CD4-positive, alpha-beta T cell treated with Interleukin-6 at 100 ng/mL for 8 hours (primary cell): ENCODE results near the gene OR6C76.
"Not testable (repeated sequence)": the region's sequence is repeated elsewhere in the genome, so short reads cannot be mapped to it uniquely, and the experiment has no call there.

Experiments used
- DNase-seq: peaks from one replicate; pipeline ENCODE4 v3.0.0-alpha.2; 2020; ENCODE audit warnings: mixed read lengths, low spot score

OR6C76 gene

DNA sequence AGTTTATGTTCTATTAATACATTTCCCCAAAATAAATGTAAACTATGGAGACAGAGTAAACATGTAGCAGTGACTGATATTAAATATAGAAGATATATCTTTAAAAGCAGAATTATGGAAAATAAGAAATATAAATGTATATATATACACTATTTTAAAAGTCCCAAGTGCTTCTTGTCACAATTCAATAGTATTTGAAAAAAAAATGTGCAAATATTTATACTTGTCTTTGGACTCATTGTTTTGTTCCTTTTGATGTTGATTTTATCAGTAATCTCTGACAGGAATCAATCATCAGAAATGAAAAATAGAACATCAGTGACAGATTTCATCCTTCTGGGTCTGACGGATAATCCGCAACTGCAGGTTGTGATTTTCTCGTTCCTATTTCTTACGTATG lies at the start of gene OR6C76:
Gene OR6C76, plus strand, starts transcription at position 301 of the 400 bp plus-strand sequence. Its CDS starts 0 bp downstream, at position 301.
- no peak for DNase-seq

DNA sequence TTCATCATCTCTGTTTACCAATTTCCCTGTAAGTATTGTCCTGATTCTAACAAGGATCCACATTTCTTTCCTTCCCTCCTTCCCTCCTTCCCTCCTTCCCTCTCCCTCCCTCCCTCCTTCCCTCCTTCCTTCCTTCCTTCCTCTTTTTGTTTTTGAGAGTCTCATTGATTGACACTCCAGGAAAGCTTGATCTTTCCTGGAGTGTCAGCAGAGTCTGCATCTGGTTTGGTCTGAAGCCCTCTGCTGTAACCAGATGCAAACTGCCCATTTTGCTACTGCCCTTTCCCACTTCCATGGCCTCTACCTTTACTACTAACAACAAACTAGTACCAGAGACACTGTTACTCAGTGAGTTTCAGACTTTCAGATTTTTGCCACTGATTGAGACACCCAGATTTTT lies 40.2 kb upstream of the OR6C76 start:
- DNase-seq, result no peak

DNA sequence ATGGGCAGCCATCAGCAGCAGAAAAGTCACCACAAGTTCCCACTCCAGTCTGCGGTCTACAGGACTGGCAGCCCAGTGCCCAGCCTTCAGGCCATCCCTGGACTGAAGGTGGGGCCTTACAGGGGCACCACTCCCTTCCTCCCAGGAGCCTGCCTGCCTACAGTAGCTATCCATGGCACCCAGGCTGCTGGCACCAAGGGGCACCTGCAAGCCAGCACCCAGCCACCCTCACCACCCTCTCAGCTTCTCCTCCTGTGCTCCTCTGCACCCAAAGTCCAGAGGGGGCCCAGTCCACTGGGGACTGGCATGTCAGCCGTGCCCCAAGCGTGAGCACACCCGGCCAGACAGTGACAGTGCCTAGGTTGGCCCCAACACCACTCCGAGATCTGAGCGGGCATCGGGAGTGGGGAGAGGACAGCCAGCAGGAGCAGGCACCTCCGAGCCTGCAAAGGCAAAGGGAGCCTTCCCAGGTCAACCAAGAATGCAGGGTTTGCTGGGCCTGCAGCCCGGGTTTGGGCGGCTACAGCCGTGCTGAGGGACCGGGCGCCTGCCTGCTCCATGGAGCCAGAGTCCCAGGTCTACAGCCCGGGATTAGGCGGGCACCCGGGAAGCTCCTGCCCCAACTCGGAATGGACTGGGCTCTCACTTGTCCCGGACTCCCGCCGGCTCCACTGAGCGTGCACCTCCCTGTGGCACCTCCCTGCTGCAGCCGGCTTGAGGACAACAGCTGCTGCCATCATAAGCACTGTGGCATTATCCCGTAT lies 33.8 kb upstream of the OR6C76 start:
- DNase-seq, result no peak

DNA sequence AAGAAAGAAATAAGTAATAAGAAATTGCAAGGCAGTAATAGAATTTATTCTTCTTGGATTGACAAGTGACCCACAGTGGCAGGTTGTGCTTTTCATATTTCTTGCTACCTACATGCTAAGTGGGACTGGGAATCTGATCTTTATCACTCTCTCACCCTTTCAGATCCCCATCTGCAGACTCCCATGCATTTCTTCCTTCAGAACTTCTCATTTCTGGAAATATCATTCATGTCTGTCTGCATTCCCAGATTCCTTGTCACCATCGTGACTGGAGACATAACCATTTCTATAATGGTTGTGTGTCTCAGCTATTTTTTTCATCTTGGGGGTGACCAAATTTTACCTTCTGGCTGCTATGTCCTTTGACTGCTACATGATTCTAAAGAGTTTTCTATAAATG lies 29.7 kb upstream of the OR6C76 start:
- no peak for DNase-seq

DNA sequence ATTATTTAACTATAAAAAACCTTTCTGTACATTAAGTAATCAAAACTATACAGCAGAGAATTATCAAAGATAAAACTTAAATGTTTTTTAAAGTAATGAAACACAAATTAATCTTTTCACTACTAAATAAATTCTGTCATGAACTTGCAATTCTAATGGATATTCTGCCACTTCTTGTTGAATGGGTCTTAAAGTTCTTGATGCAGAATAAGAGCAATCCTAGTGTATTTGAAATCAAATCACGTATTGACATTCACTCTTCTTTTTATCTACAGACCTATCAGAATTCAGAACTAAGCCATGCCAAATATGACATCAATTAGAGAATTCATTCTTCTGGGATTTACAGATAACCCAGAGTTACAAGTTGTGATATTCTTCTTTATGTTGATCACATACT lies 25.8 kb upstream of the OR6C76 start, which contains the start of gene OR6C65:
Gene OR6C65, plus strand, starts transcription at position 301 of the 400 bp plus-strand sequence. Its CDS starts 0 bp downstream, at position 301.
- DNase-seq, result no peak

DNA sequence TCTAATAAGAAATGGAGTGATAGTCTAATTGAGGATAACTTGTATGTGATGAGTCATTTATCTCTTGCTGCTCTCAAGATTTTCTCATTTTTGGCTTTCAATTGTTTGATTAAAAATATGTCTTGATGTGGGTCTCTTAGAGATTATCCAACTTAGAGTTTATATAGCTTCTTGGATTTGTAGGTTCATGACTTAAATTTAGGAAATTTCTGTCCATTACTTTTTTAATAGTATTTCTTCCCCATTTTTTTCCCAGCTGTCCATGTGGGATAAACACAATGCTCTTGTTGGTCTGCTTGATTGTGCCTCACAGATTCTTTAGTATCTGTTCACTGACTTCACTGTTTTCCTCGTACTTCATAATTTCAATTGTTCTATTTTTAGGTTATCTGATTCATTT lies 18.2 kb upstream of the OR6C76 start:
- no peak for DNase-seq

DNA sequence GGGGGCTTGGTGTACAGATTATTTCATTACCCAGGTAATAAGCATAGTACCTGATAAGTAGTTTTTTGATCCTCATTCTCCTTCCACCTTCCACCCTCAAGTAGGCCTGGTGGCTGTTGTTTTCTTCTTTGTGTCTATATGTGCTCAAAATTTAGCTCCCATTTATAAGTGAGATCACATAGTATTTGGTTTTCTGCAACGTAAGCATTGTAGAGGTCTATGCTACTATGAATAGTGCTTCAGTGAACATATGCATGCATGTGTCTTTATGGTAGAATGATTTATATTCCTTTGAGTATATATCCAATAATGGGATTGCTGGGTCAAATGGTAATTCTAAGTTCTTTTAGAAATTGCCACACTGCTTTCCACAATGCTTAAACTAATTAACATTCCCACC lies 16.9 kb upstream of the OR6C76 start:
- DNase-seq, result not testable (repeated sequence)

DNA sequence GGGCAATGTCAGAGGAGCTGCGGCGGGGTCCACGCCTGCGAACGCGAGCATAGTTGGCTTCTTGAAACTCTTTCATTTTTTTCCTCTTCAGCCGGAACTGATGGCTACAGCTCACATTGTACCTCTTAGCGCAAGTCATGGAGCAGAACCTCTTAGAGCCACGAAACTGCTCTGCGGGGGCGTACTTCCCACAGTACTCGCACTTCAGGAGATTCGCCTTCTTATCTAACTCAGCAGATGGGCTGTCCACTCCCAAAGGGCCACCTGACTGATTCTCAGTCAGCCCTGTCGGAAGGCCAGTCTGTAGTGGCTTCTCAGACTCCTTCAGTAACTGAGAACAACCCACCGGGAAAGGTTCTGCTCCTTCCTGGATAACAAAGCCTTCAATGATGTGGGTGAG lies 13.9 kb upstream of the OR6C76 start:
- DNase-seq, result not testable (repeated sequence)

DNA sequence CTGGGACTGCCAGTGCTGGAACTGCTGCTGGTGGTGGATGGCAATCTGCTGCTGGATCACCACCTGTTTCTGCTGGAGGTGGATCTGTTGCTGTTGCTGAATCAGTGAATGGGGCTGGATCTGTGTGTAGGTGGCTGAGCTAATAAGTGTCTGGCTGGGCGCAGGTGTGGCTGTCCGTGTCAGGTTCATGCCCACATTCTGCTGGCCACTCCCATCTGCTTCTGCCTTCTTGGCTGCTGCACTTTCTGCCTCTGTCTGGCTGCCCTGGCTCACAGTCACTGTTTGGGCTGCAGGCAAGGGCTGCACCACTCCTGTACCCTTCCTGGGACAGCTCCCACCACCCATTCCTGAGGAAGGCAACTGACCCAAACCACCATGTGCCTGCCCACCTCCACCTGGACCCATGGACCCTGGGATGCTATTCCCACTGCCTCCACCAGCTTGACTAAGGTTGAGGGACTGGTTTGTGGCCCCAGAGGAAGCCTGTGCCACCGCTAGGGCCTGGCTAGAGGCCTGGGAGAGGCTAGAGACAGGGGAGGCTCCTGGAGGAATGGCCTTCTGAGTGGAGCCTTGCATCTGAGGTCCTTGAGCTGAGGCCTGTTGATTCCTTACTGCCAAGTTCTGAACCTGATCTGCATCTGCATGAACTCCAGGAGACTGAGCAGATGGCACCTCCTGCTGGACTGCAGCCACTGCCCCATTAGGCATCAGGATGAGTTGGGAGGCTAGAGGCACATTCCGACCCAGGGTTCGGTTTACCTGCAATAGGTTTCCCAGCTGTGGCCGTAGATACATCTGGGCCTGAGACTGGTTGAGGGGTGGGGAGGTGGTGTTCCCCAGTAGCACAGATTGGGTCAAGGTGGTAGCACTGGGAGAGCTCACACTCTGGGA lies 12.3 kb upstream of the OR6C76 start:
- not testable (repeated sequence) for DNase-seq

DNA sequence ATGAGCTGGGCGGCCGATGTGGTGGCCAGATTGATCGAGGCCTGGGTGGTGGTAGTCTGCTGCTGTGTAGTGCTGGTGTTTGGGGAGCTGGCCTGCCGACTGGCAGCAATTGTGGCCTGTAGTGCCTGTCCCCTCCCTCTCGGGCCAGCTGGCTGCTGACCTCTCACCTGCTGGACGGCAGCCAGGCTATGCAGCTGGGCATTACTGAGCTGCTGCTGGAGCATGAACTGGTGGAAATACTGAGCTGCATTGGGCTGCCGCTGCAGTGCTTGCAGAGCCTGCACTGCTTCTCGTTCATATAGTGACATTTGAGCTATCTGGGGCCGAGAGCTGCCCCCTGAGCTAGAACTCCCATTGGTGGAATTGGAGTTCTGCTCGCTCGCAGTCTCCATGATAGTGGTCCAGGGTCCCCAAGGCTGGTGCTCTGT lies 11.6 kb upstream of the OR6C76 start:
- DNase-seq, result not testable (repeated sequence)

DNA sequence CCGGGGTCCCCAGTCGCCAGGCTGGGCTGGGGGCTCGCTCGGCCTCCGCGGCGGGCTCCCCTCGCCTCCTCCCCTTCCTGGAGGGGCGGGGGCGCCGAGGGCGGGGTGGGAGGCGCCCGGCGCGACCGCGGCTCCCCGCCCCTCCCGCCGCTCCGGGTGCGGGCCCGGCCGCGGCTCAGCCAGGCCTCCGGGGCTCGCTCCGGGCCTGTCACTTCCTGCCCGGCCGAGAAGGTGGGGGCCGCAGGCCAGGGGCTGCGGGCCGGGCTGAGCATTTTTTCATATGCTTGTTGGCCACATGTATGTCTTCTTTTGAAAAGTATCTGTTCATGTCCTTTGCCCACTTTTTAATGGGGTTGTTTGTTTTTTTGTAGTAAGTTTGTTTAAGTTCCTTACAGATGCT lies 11.2 kb upstream of the OR6C76 start:
- not testable (repeated sequence) for DNase-seq

DNA sequence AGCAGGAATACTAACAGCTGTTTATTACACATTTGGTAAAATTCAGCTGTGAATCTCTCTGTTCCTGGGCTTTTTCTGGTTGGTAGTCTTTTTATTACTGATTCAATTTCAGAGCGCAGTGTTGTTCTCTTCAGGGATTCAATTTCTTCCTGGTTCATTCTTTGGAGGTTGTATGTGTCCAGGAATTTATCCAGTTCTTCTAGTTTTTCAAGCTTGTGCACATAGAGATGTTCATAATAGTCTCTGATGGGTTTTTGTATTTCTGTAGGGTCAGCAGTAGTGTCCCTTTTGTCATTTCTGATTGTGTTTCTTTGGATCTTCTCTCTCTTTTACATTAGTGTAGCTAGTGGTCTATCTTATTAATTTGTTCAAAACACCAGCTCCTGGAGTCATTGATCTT lies 9.1 kb upstream of the OR6C76 start:
- DNase-seq, result no peak

DNA sequence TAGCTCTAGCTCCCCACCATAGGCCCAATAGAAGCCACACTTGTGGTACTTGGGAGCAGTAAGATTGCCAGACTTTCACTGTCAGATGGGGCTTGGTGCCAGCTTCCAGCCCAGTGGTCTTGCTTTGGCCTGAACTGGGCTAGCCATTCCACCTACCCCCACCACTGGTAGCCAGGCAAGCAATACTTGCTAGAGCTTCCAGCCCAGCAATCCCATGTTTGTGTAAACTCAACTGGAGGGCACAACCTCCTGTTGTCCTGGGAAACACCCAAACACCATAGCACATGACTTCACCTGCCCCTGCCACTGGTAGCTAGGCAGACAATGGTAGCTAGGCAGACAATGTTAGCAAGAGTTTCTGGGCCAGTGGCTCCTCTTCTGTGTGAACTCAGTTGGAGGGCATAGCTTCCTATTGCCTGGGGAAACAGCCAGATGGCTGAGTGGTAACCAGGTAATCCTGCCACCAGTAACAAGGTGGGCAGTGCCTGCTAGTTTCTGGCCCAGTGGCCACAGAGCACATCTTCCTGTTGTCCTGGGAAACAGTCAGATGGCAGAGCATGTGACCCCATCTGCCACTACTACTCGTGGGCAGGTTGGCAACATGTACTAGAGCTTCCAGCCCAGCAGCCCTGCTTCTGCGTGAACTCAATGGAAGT lies 5.6 kb upstream of the OR6C76 start:
- no peak for DNase-seq

DNA sequence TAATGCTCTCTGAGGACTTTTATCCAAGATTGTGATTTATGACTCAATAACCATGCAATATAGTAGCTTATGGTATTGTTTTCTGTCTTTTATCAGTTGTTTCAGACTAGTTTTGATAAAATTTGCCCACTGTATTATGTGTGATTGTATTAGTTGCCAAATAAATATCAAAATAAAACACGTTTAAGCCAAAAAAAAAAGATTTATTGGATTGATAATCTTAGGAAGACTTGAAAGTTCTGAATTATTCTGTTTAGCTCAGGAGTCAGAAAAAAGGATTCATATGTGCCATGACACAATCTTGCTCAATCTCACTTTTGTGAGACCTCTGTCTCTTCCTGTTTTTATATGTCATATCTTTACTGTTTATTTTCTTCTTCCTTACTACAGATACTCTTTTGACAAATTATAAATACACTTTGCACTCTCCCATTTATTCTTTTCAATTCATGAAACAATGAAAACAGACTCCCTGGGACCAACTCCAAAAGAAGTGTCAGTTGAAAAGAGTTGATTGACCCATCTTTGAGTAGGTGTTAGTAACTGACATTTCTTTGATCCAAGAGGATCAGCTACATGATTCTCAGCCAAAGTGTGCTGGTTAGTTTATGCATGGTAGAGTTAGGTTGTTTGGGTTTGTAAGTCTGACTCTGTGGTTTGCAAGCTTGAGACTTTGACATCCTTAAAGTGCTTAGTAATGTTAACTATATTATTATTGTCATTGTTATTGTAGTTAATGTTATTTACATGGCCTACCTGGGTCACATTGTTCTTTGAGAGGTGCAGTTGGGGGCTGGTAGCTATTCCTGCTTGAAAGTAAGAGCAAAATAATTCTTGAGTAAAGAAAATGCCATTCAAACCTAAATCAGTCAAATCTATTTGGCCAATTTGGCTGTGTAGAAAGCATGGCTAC lies 2.5 kb downstream of the OR6C76 start:
- DNase-seq, result no peak

DNA sequence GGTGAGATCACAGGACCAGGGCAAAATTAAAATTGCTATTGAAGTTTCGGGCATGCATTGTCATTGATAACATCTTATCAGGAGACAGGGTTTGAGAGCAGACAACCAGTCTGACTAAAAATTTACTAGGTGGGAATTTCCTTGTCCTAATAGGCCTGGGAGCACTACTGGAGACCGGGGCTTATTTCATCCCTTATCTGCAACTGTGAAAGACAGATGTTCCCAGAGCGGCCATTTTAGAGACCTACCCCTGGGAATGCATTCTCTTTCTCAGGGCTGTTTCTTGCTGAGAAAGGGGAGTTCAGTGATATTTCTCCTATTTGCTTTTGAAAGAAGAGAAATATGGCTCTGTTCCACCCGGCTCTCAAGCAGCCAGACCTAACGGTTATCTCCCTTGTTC lies 15.2 kb downstream of the OR6C76 start:
- not testable (repeated sequence) for DNase-seq

DNA sequence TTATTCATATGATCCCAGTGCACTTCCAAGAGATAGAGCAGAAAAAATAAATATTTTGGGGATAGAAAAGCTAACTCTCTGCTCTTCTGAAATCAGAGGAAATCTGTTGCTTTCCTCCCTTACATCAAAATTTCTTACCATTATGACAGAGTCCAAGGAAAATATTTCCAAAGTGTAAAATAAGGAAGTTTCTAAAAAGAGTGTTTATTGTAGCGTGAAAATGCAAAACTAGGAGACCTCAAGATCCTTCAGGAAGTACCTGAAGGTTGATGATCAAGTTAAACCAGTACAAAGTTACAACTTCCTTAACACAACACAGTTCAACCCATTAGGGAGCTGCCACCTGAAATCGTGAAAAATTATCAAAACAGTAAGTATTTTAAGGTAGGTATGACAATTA lies 17.7 kb downstream of the OR6C76 start, which contains the start of gene OR6C2:
Gene OR6C2, plus strand, starts transcription at position 301 of the 400 bp plus-strand sequence. CDS start 8,138 bp downstream, outside the sequence.
- DNase-seq, result no peak

DNA sequence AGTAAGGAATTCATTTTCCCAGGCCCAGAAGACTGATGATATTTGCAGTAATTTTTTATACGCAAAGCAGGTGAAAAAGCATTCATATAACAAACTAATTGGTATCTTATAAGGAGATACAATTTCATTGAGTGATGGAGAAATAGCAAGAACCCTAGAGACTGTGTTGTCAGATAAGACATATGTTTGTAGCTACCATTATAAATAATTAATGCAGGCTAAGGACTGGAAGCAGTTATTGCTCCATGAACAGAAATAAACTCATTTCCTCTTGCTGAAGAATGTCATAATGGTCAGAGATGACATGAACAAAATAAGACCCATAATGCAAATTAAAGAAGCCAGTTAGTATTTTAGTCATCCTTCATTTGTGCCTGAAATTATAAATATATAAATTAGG lies 19.3 kb downstream of the OR6C76 start:
- DNase-seq, result no peak

DNA sequence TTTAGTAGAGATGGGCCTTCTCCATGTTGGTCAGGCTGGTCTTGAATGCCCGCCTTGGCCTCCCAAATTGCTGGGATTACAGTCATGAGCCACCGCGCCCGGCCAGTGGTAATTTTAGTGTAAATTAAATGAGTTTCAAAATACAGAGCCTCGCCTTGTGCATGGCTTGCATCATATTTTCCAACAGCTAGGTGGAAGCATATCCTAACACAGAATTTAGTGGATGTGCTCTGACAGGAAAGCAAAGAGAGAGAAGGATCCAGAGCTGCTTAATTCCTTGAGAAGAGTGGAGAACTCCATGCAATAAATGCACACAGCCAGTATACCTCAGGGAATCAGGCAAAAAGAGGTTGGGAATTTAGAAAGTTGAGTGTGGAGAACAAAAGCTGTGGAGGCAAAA lies 20.3 kb downstream of the OR6C76 start:
- no peak for DNase-seq

DNA sequence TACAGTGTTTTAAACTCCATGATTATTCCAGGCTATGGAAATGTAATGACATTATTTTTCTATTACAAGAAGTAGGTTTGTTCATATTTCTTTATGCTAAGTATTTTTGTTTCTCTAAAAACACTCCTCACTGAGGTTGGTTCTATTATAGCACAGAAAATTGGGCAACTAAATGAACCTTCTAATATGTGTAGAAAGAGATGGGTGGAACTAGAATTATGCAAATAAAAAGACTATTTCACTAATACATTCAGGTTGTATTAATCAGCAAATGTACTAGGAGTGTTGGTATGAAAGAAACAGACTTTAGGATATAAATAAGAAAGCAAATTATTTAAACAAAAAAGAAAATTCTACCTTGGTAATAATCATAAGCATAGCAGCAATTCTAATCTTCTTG lies 22.8 kb downstream of the OR6C76 start:
- DNase-seq, result no peak

DNA sequence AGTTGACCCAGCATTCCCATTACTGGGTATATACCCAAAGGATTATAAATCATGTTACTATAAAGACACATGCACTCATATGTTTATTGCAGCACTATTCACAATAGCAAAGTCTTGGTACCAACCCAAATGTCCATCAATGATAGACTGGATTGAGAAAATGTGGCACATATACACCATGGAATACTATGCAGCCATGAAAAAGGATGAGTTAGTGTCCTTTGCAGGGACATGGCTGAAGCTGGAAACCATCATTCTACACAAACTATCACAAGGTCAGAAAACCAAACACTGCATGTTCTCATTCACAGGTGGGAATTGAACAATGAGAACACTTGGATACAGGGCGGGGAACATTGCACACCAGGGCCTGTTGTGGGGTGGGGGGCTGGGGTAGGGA lies 38.9 kb downstream of the OR6C76 start:
- DNase-seq, result not testable (repeated sequence)

DNA sequence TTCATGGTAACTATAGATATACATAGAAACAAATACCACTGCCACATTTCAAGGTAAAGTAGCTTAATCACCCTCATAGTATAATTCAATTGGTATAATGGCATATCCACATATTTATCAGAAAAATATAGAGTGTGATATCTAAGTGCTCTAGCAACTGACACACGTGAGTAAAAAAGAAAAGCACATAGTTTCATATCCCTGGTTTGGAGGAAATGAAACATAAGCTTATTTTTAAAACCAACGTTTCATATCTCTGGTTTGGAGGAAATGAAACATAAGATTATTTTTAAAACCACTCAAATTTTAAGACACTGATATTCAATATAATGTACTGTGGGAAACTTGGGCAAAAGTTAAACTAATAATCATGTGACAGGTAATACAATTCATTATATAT lies 41.8 kb downstream of the OR6C76 start:
- no peak for DNase-seq
